Effector memory CD4-positive, alpha-beta T cell (primary cell): Measurements from ENCODE around the gene CALML5.

Experiments used
- DNase-seq, 3 donors: peaks; one replicate each; pipeline ENCODE4 v3.0.0-alpha.2; 2020
- H3K27ac ChIP-seq: 2 replicates; pipeline ENCODE4 v1.7.0; 2013; ENCODE audit warnings: mild to moderate bottlenecking, low read length, moderate library complexity; ENCODE audit not compliant: insufficient read depth, poor library complexity, severe bottlenecking
- H3K27me3 ChIP-seq: replicated peaks from 2 replicates; pipeline ENCODE4 v1.7.0; 2013; ENCODE audit warnings: mild to moderate bottlenecking, low read length; ENCODE audit not compliant: insufficient read depth, control insufficient read depth, poor library complexity, severe bottlenecking
- H3K36me3 ChIP-seq: 2 replicates; pipeline ENCODE4 v1.7.0; 2013; ENCODE audit warnings: mild to moderate bottlenecking, low read length, moderate library complexity; ENCODE audit not compliant: control insufficient read depth, insufficient read depth
- H3K4me1 ChIP-seq: 2 replicates; pipeline ENCODE4 v1.7.0; 2013; ENCODE audit warnings: low read length, mild to moderate bottlenecking; ENCODE audit not compliant: control insufficient read depth, insufficient read depth, poor library complexity, severe bottlenecking
- H3K4me3 ChIP-seq: 2 replicates; pipeline ENCODE4 v1.7.0; 2013; ENCODE audit warnings: low read length, low read depth, mild to moderate bottlenecking; ENCODE audit not compliant: insufficient read depth, poor library complexity, severe bottlenecking
- H3K9me3 ChIP-seq: 2 replicates; pipeline ENCODE4 v1.7.0; 2013; ENCODE audit warnings: mild to moderate bottlenecking, low read length, moderate library complexity; ENCODE audit not compliant: control insufficient read depth

CALML5 gene

GRCh38 chr10:5450605-5451384 is 48.6 kb downstream of the CALML5 start:
- peaks cover 13% of the 10 kb centered on the region for H3K4me1 ChIP-seq
- H3K27ac ChIP-seq: no peak overlapping the region
- H3K9me3 ChIP-seq: no peaks in the 10 kb centered on the region
- no peak overlapping the region for H3K4me3 ChIP-seq
- peaks cover 15% of the 10 kb centered on the region for H3K36me3 ChIP-seq
- no peaks in the 10 kb centered on the region for H3K27me3 ChIP-seq
- DNase-seq: no peak

GRCh38 chr10:5449823-5450222 is 49.5 kb downstream of the CALML5 start:
- Histone ChIP-seq H3K27me3 (no peaks in the 10 kb centered on the region), H3K9me3 (no peaks in the 10 kb centered on the region), H3K27ac (no peak overlapping the region), H3K36me3 (peaks cover 13% of the 10 kb centered on the region), H3K4me1 (peaks cover 13% of the 10 kb centered on the region), H3K4me3 (no peak overlapping the region)
- no peak for DNase-seq

GRCh38 chr10:5449227-5449626 is 50.1 kb downstream of the CALML5 start:
- H3K9me3 ChIP-seq: no peaks in the 10 kb centered on the region
- no peak for DNase-seq
- peaks cover 13% of the 10 kb centered on the region for H3K4me1 ChIP-seq
- no peaks in the 10 kb centered on the region for H3K27me3 ChIP-seq
- H3K27ac ChIP-seq: no peak overlapping the region
- no peak overlapping the region for H3K4me3 ChIP-seq
- H3K36me3 ChIP-seq: peaks cover 8% of the 10 kb centered on the region
